GM12801 (cell line): ENCODE data around the gene DRC3.

ENCODE experiments used
- CTCF ChIP-seq: IDR thresholded peaks from one replicate; pipeline ENCODE4 v1.5.1; 2011; ENCODE audit warnings: control low read depth; ENCODE audit not compliant: insufficient read length; ENCODE audit errors: extremely low read depth

DRC3 gene

GRCh38 chr17:17952691-17953090 is 20.0 kb upstream of the DRC3 start:
- TF ChIP-seq CTCF: no peak

- TF ChIP-seq CTCF: no peak
These were observed 18.6 kb upstream of the DRC3 start for GRCh38 chr17:17954079-17954478.

DNA sequence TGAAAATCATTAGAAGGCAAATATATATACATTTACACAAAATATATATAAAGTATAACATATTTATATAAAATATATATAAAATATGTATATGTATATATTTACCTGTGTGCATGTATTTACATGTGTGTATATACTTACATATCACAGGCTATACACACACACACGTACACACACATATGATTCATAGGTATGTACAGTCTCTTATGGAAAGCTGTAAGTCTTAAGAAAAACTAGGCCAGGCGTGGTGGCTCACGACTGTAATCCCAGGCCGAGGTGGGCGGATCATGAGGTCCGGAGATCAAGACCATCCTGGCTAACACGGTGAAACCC is 15.1 kb upstream of the DRC3 start:
- TF ChIP-seq CTCF: no peak

DNA sequence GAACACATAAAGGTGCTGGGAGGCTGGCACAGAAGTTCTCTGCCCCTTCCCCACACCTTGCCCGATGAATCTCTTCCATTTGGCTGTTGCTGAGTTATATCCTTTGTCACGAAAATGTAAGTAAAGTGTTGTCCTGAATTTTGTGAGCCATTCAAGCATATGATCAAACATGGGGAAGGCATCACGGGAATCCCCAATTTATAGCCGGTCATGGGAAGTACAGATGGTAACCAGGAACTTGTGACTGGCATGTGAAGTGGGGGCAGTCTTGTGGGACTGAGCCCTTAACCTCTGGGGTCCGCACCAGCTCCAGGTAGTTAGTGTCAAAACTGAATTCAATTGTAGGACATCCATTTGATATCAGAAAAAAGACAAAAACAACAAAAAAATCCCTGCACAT is 13.7 kb upstream of the DRC3 start:
- no peak for TF ChIP-seq CTCF

DNA sequence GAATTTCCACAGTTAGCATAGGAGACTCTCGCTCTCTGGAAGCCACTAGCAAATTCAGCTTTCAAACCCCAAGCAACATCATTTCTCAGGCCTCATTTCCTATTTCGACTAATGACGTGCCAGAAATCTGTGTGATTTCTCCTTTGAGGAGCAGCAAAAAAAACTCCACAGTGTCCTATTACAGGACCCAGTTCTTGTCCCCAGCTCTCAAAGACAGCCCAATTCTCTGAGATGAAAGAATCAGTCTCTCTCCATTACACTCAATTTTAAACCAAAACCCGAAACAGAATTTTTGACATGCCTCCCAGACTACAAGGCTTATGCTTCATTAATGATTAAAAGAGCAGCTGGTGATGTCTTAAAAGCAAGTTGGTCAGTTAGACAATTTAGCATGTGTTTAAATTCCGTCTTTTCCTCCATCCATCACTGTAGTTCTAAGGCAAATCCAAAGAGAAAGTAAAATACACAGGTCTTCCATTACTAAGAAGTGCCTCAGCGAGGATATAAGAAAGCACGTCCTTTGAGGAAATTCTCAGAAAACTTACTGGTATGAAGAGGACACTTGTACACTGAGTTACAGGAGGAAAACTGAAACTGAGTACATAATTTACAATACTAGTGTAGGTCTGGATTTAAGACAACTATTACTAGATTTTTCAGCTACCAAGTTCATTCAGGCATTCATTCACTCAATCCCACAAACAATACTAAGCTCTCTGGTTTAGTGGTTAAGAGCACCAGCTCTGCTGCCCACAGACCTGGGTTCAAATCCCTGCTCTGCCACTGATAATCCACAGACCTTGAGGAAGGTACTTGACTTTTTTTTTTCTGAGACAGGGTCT is 12.9 kb upstream of the DRC3 start:
- no peak for TF ChIP-seq CTCF

DNA sequence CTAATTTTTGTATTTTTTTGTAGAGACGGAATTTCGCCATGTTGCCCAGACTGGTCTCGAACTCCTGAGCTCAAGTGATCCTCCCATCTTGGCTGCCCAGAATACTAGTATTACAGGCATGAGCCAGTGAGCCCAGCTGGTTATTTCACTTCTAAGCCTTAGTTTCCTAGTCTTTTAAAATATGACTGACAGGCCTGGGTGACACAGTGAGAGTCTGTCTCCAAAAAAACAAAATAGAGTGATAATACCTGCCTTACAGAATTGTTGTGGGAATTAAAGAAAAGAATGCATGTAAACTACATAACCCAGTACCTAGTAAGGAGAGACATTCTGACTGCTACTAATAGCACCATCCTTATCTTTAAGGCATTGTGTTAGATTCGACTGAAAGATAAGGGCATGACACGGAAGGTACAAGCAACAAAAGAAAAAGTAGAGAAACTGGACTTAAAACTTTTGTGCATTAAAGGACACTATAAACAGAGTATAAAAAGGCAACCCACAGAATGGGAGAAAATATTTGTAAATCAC is 12.1 kb upstream of the DRC3 start:
- TF ChIP-seq CTCF: no peak

DNA sequence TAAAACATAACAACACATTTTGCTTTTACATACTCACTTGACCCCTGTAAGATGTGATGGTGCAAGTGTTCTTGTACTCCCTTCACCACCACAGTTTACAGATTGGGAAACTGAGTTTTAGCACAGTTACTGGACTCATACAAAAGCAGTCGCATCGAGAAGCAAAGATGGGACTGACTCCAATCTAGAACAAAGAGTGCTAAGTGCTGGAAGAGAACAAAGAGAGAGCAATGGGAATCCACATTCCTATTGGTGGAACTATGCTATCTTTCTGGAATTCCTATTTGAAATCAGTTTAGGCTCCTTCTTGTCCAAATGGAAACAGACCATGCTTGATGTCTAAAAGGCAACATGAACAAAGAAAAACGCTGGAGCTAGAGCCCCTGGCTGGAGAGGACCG is 9.6 kb upstream of the DRC3 start:
- TF ChIP-seq CTCF: no peak
